Measurements from ENCODE around the gene C1QTNF9B.

DNA sequence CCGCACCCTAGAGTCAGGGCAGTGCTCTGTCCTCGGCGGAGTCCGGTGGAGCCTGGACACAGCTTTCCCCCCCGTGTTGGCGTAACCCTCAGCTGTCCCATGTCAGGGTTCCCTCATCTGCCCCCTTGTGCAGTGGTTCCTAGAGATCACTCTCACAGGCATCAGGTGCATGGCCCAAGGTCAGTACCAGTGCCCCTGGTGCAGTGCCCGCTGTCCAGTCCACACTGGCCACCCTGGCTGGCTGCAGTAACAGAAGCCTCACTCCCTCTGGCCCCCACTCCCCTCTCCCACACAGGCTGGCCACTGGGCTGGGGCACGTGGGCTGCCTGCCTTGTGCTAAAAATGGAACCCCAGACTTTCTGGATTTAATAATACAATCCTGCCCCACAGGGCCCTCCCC, 49.6 kb upstream of the C1QTNF9B start:
- TF ChIP-seq POLR2AphosphoS5 (IDR thresholded peaks at IDR 0.05; ENCODE audit: insufficient read depth in 1 of 2, low read depth in 1 of 2), result no peak
- TF ChIP-seq, protein P1, sequence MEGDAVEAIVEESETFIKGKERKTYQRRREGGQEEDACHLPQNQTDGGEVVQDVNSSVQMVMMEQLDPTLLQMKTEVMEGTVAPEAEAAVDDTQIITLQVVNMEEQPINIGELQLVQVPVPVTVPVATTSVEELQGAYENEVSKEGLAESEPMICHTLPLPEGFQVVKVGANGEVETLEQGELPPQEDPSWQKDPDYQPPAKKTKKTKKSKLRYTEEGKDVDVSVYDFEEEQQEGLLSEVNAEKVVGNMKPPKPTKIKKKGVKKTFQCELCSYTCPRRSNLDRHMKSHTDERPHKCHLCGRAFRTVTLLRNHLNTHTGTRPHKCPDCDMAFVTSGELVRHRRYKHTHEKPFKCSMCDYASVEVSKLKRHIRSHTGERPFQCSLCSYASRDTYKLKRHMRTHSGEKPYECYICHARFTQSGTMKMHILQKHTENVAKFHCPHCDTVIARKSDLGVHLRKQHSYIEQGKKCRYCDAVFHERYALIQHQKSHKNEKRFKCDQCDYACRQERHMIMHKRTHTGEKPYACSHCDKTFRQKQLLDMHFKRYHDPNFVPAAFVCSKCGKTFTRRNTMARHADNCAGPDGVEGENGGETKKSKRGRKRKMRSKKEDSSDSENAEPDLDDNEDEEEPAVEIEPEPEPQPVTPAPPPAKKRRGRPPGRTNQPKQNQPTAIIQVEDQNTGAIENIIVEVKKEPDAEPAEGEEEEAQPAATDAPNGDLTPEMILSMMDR (IDR thresholded peaks at IDR 0.05), result no peak
- no peak for TF ChIP-seq POLR2A (IDR thresholded peaks at IDR 0.05)

Data from vagina (tissue), 2 donors.